ENCODE measurements around the gene WFDC1. TPM values are rescaled to one million over a fixed set of nuclear protein-coding genes. Genes with fewer than 3 reads are reported as not detected.

The WFDC1 gene
- total and polyA plus RNA-seq, 8 donors: 0.09 to 2.6 (median 0.39) TPM; not detected in 2

DNA sequence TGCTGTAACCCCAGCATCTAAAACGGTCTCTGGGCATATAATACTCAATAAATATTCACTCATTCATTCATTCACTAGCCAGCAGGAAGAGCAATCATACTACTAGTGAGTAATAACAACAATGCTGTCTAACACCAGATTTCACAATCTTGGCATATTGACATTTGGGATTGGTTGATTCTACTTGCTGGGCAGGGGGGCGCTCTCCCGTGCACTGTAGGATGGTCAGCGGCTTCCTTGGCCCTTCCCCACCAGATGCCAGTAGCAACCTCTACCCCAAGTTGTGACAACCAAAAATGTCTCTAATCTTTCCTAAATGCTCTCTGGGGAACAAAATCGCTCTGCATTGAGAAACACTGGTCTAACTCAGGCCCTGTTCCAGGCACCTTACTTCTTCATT, 20.7 kb downstream of the WFDC1 start:
- Histone ChIP-seq H3K4me1 (no peaks in the 10 kb centered on the region), H3K27ac (no peak overlapping the region), H3K9me3 (no peaks in the 10 kb centered on the region), H3K27me3 (peaks cover 0 to 5% (median 0%) of the 10 kb centered on the region in 4 donors), H3K4me3 (no peak overlapping the region), H3K36me3 (no peaks in the 10 kb centered on the region)
- whole genome bisulfite sequencing, 2 donors: 46% methylated on average over 5 of the region's 5 CpGs
- DNase-seq (no peak), FAIRE-seq (no peak), ATAC-seq (no peak)
- TF ChIP-seq, protein P1, sequence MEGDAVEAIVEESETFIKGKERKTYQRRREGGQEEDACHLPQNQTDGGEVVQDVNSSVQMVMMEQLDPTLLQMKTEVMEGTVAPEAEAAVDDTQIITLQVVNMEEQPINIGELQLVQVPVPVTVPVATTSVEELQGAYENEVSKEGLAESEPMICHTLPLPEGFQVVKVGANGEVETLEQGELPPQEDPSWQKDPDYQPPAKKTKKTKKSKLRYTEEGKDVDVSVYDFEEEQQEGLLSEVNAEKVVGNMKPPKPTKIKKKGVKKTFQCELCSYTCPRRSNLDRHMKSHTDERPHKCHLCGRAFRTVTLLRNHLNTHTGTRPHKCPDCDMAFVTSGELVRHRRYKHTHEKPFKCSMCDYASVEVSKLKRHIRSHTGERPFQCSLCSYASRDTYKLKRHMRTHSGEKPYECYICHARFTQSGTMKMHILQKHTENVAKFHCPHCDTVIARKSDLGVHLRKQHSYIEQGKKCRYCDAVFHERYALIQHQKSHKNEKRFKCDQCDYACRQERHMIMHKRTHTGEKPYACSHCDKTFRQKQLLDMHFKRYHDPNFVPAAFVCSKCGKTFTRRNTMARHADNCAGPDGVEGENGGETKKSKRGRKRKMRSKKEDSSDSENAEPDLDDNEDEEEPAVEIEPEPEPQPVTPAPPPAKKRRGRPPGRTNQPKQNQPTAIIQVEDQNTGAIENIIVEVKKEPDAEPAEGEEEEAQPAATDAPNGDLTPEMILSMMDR (IDR thresholded peaks at IDR 0.05): no peak
- intact Hi-C loops (cut with DNase I): no loop called here

DNA sequence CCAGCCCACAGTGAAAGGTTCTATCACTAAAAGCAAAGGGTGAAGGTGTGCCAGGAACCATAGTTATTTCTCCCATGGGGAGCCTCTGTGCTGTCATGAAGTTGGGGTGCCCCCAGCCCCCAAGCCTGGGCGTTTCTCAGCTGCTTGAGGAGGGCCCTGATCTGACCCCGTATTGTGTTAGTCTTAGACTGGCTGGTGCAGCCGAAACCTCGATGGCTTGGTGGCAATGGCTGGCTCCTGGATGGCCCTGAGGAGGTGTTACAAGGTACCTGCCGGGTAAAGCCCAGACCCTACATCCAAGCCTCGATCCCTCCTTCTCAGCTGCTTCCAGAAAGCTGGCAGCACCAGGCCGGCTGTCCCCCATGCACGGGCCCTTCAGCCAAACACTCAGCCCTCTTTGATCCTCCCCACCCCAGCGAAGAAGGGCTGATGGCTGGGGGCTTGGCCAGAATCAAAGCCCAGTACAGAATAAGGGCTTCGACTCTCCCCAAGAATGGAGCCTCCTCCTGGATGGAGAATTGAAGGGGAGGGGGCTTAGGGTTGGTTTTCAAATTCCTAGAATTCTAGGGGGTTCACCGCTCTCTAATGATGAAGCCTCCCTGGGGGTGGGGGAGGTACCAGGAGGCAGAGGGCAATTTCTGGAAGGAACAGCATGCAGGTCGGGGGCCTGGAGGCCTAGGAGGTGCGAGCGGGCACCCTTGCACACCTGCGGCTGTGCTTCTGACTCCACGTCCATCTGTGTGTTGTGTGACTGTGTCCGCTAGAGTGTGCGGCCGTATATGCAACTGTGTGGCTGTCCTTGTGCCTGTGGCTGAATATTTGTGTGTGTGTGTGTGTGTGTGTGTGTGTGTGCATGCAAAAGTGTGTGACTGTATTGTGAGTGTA, 23.7 kb downstream of the WFDC1 start:
- Histone ChIP-seq H3K4me1 (no peaks in the 10 kb centered on the region), H3K36me3 (no peaks in the 10 kb centered on the region), H3K4me3 (no peak overlapping the region), H3K27me3 (no peaks in the 10 kb centered on the region), H3K9me3 (no peaks in the 10 kb centered on the region), H3K27ac (no peak overlapping the region)
- FAIRE-seq: no peak
- peak in 1 of 6 donors; percentile 41 for DNase-seq
- 72 to 79% methylated on average over 19 of the region's 19 CpGs for WGBS, 2 donors
- no peak for ATAC-seq
- TF ChIP-seq, protein P1 (IDR thresholded peaks at IDR 0.05): no peak
- intact Hi-C loops (cut with DNase I): no loop called here

DNA sequence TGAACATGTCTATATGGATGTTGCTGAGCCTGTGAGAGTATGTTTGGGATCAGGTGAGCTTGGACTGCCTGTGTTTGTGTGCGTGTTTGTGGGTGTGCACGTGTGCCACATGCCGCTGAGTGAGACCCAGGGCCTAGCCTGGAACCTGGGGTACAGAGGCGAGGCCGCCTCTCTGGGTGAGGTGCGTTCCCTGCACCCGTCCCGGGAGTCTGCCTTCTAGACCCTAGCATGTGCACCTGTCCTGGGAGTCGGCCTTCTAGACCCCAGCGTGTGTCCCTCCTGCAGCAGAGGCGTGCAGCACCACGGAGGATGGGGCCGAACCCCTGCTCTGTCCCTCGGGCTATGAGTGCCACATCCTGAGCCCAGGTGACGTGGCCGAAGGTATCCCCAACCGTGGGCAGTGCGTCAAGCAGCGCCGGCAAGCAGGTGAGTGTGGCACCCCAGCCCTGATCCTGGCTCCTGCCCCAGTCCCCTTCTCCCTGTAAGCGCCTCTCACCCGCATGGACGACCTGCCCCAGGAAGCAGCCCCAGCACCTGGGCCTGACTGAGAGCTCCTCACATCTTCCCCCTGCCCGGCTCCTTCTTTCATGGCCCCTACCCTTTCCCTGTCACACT, 24.6 kb downstream of the WFDC1 start:
- no peaks in the 10 kb centered on the region for H3K36me3 ChIP-seq
- ATAC-seq (no peak), FAIRE-seq (no peak), DNase-seq (no peak)
- WGBS, 2 donors: 75 to 87% methylated on average over 23 to 24 of the region's 24 CpGs
- TF ChIP-seq, protein P1 (IDR thresholded peaks at IDR 0.05): no peak
- intact Hi-C loops (cut with DNase I): no loop called here
- H3K27me3 ChIP-seq: peaks cover 0 to 3% (median 0%) of the 10 kb centered on the region in 4 donors
- no peaks in the 10 kb centered on the region for H3K9me3 ChIP-seq
- H3K4me1 ChIP-seq: no peaks in the 10 kb centered on the region
- no peak overlapping the region for H3K27ac ChIP-seq
- H3K4me3 ChIP-seq: no peak overlapping the region

DNA sequence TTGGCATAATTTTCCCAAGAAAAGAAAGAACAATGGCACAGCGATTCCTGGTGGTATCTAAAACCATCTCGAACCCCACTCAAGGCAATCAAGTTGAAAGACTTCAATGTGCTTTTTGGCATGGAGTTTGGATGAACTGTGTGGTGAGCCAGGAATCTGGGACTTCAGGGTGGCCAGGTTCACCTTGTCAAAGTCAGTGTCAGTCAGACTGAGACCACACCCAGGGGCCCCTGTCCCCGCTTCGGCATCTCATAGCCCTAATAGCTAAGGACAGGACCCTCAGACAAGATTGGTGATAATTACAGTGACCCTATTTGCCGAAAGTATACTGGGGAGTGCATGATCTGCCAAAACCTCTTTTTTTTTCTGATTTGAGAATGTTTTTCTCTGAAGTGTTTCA, 25.8 kb downstream of the WFDC1 start:
- FAIRE-seq: no peak
- Histone ChIP-seq H3K27me3 (peaks cover 0 to 3% (median 0%) of the 10 kb centered on the region in 4 donors), H3K36me3 (no peaks in the 10 kb centered on the region), H3K4me1 (no peaks in the 10 kb centered on the region), H3K4me3 (no peak overlapping the region), H3K27ac (no peak overlapping the region), H3K9me3 (no peaks in the 10 kb centered on the region)
- DNase-seq: no peak
- ATAC-seq: no peak
- 52 to 65% methylated on average over 5 of the region's 5 CpGs for WGBS, 2 donors
- intact Hi-C loops (cut with DNase I): no loop called here
- TF ChIP-seq, protein P1 (IDR thresholded peaks at IDR 0.05): no peak

DNA sequence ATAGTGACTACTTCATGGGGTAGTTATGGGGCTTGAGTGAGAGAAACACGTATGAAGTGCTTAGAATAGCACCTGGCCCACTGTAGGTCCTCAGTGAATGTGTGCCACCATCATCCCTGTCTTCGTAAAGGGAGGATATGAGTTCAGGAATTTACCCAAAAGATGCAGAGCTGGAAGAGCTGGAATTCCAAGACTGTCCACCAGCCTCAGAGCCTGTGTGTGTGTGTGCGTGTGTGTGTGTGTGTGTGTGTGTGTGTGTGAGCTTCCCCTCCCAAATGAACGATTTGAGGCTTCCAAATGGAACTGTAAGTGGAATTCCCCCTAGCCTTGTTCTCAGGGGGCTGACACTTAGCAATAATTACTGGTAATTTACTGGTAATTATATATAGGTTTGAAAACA, 27.3 kb downstream of the WFDC1 start:
- ATAC-seq (no peak), FAIRE-seq (no peak), DNase-seq (no peak)
- no peaks in the 10 kb centered on the region for H3K4me1 ChIP-seq
- H3K36me3 ChIP-seq: no peaks in the 10 kb centered on the region
- 31 to 36% methylated on average over 4 of the region's 4 CpGs for WGBS, 2 donors
- H3K27ac ChIP-seq: no peak overlapping the region
- no peaks in the 10 kb centered on the region for H3K9me3 ChIP-seq
- H3K4me3 ChIP-seq: no peak overlapping the region
- intact Hi-C loops (cut with DNase I): no loop called here
- TF ChIP-seq, protein P1 (IDR thresholded peaks at IDR 0.05): no peak
- peaks cover 0 to 3% (median 0%) of the 10 kb centered on the region in 4 donors for H3K27me3 ChIP-seq
